ENCODE data around the gene PSMD7.

The PSMD7 gene

DNA sequence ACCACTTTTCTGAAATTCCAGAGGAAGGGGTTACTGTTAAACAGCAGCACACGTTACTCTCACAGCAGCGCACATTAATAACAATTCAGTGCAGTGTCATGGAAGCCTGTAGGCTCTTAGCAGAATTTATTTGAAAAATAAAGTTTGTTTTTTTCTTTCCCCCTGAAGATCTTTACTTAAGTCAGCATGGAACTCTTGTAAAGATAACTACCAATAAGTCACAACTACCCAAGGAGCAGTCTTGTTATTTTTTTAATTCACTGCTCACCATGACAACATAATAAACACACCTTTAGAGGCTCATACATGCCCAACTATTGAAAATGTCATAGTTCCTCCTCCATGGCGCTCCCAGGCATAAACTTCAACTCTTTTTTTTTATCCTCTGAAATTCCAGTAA is 31.8 kb upstream of the PSMD7 start:
- H3K27ac ChIP-seq, result no peak overlapping the region
- TF ChIP-seq, protein P1, sequence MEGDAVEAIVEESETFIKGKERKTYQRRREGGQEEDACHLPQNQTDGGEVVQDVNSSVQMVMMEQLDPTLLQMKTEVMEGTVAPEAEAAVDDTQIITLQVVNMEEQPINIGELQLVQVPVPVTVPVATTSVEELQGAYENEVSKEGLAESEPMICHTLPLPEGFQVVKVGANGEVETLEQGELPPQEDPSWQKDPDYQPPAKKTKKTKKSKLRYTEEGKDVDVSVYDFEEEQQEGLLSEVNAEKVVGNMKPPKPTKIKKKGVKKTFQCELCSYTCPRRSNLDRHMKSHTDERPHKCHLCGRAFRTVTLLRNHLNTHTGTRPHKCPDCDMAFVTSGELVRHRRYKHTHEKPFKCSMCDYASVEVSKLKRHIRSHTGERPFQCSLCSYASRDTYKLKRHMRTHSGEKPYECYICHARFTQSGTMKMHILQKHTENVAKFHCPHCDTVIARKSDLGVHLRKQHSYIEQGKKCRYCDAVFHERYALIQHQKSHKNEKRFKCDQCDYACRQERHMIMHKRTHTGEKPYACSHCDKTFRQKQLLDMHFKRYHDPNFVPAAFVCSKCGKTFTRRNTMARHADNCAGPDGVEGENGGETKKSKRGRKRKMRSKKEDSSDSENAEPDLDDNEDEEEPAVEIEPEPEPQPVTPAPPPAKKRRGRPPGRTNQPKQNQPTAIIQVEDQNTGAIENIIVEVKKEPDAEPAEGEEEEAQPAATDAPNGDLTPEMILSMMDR (conservative IDR thresholded peaks at IDR 0.05), result no peak
- no peak for TF ChIP-seq ZFX (IDR thresholded peaks at IDR 0.05)

DNA sequence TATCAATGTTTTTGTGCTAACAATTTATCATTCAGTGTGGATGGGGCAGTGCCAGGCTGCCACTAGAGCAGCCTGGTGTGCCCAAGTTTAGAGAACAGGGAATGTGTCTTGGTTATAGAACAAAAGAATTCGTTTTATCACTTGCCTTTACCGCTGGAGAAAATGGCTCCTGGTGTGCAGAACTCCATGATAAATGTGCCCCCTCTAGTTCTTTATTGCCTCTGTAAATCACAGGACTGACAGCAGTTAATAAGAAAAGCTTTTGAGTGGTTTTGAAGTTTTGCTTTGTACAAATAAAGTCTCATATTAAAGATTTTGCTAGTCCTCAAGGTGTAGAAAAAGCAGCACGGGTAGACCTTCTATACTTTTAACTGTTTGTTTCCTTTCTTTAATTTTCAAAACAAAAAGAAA is 28.2 kb upstream of the PSMD7 start:
- TF ChIP-seq, protein P1 (conservative IDR thresholded peaks at IDR 0.05), result no peak
- no peak for TF ChIP-seq ZFX (IDR thresholded peaks at IDR 0.05)
- no peak overlapping the region for H3K27ac ChIP-seq

DNA sequence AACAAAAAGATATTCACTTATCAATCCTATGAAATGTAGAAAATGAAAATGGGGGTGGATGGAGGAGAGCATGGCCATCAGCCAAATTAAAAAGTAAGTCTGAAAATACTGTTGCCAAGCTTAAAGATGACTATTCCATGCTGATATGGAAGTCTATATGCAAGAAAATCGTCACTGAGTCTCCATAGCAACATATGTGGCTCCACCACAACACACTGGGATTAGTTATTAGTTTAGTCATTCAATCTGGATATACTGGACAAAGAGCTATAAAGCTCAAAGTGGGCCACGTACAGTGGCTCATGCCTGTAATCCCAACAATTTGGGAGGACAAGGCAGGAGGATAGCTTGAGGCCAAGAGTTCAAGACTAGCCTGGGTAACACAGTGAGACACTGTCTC is 24.7 kb upstream of the PSMD7 start:
- no peak overlapping the region for H3K27ac ChIP-seq

DNA sequence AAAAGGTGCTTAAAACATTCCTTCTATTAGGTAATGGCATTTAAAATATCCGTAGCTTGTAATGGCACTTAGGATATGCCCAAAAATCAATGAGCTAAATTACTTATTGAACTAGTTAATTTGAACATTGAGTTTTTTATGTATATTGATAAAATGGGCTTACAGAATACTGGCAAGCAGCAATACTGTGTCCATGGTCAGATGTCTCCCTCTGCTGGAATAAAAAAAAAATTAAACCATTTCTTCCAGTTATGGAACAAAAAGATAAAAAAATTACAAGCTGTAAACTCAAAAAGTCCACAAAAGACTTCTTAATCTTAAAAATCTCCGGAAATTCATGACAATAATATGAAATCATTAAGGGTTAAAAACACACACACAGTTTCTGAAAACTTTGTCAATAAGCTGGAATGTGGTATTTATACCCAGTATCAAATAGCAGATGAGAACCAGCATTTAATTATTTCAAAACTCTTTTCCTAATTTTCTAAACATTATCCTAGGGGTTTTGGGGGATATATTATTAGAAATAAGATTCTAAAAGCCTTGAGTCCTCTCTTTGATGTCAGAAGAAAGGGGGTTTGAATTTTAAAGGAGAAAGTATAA is 21.5 kb upstream of the PSMD7 start:
- TF ChIP-seq, protein P1 (conservative IDR thresholded peaks at IDR 0.05), result peak; percentile 83
- TF ChIP-seq ZFX (IDR thresholded peaks at IDR 0.05), result no peak
- no peak overlapping the region for H3K27ac ChIP-seq

More for the DNA sequence above, 24.7 kb upstream of the PSMD7 start:
- TF ChIP-seq, protein P1 (conservative IDR thresholded peaks at IDR 0.05), result no peak
- TF ChIP-seq ZFX (IDR thresholded peaks at IDR 0.05), result no peak

DNA sequence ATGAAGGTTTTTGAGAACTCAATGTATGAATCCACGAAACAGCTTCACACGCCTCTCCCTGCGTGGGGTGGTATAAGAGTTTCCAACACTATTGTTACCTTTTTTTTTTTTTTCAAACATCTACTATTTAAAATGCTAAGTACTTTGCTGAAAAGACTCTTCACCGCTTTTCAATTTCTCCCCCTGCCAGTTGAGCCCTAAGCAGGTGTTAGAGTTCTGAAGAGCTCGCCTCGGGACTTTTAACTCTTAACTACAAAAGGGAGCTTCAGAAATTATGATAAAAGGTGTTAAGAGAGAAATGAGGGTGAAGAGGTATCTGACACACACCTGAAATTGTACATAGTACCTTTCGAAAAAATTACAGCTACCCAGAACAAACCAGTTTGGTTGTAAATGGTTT is 20.9 kb upstream of the PSMD7 start:
- no peak for TF ChIP-seq ZFX (IDR thresholded peaks at IDR 0.05)
- TF ChIP-seq, protein P1 (conservative IDR thresholded peaks at IDR 0.05), result no peak
- no peak overlapping the region for H3K27ac ChIP-seq

DNA sequence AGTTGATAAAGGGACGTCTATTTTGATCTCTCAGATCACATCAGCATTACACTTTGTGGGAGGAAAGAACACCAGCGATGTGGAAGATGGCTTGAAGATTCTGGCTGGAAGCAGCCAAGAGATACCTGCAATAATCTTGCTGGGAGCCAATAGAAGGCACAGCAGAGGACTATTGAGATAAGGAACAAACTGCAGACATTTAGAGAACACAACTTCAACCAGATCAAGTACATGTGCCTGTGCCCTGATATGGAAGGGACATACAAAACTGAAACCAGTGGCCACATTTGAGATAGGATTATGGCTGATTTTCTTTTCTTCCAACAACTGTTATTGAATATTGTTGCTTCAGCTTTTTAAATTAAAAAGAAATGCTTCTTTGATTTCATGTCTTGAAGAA is 18.6 kb upstream of the PSMD7 start:
- no peak for TF ChIP-seq ZFX (IDR thresholded peaks at IDR 0.05)
- TF ChIP-seq, protein P1 (conservative IDR thresholded peaks at IDR 0.05), result no peak

DNA sequence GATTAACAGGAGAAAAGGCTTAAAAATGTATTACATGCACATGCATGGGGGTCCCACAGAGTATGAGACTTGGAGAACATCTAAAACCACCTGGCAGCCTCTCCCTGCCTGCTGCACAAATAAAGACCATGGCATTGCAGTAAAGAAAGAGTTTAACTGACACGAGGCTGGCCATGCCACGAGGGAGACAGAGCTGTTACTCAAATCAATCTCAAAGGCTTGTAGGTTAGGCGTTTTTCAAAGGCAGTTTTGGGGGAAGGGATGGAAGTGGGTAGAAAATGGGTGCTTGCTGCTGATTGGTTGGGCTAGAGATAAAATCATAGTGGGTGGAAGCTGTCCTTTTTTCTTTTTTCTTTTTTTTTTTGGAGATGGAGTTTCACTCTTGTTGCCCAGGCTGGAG is 17.3 kb upstream of the PSMD7 start:
- no peak overlapping the region for H3K27ac ChIP-seq
- TF ChIP-seq, protein P1 (conservative IDR thresholded peaks at IDR 0.05), result no peak
- no peak for TF ChIP-seq ZFX (IDR thresholded peaks at IDR 0.05)

More for the DNA sequence above, 18.6 kb upstream of the PSMD7 start:
- no peak overlapping the region for H3K27ac ChIP-seq
